ENCODE results near the gene SLC46A1.
A peak's percentile ranks its signal among the peaks of the same experiment; 100 is the strongest.

SLC46A1 gene

DNA sequence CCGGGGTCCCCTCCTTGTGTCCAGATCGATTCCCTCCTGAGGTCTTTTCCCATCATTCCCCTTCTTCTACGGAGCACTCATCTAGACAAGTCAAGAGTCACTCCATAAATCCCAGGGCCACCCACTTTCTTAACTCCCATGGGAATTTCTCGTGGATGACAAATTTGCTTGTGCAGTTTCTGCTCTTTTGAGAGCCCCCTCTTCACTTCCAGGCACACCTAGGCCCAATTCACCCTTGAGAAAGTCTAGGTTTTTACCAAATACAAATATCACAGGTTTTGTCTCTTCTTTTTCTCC, 48.2 kb downstream of the SLC46A1 start:
- peak overlapping the region; percentile 80 to 94 for H3K4me3 ChIP-seq (ENCODE audit: low read depth in 1 of 2, low read length in 1 of 2)
- H3K36me3 ChIP-seq, result peaks cover 57% of the 10 kb centered on the region
- H3K27me3 ChIP-seq, result no peaks in the 10 kb centered on the region
- peaks cover 18 to 20% of the 10 kb centered on the region in 2 experiments for H3K4me1 ChIP-seq (ENCODE audit: control insufficient read depth in 1 of 2, insufficient read depth in 1 of 2, low read depth in 1 of 2, low read length in 1 of 2)
- no peaks in the 10 kb centered on the region for H3K9me3 ChIP-seq
- peak overlapping the region; percentile 88 for H3K27ac ChIP-seq
- TF ChIP-seq, protein P1, sequence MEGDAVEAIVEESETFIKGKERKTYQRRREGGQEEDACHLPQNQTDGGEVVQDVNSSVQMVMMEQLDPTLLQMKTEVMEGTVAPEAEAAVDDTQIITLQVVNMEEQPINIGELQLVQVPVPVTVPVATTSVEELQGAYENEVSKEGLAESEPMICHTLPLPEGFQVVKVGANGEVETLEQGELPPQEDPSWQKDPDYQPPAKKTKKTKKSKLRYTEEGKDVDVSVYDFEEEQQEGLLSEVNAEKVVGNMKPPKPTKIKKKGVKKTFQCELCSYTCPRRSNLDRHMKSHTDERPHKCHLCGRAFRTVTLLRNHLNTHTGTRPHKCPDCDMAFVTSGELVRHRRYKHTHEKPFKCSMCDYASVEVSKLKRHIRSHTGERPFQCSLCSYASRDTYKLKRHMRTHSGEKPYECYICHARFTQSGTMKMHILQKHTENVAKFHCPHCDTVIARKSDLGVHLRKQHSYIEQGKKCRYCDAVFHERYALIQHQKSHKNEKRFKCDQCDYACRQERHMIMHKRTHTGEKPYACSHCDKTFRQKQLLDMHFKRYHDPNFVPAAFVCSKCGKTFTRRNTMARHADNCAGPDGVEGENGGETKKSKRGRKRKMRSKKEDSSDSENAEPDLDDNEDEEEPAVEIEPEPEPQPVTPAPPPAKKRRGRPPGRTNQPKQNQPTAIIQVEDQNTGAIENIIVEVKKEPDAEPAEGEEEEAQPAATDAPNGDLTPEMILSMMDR (IDR thresholded peaks at IDR 0.05), result no peak

DNA sequence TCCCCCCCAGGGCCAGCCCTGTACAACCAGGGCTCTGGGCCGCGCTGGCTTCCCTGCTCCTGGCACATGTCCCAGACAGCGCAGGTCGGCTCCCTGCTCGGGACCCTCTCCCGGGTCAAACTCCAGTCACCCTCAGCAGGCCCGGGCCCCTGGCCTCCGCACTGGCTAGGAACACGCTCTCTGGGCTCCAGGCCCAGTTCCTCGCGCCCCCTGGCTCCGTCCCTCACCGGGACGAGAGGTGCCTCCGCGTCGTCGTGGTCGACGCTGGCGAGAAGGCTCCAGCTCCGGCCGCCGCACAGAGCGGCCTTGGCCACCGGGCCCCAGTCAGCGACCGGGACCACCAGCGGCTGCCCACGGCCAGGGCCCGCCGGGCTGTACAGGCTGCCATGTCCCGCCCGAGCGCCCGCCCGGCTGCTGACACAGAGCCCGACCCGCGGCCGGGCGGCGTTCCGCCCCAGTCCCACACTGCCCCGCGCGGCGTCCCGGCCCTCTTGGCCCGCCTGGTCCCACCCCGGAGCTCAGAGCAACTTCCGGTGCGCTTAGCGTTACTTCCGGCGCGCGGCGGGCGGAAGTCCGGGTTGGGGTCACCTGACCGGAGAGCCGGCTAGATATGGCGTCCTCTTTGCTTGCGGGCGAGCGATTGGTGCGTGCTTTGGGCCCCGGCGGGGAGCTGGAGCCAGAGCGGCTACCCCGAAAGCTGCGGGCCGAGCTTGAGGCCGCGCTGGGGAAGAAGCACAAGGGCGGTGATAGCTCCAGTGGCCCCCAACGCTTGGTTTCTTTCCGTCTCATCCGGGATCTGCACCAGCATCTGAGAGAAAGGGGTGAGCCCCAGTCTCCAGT, 48.7 kb downstream of the SLC46A1 start, which contains the start of gene POLDIP2:
POLDIP2 (minus strand) TSS at position 467 of the 840 bp plus-strand sequence; CDS start at position 388, 79 bp downstream.
- H3K4me1 ChIP-seq (ENCODE audit: control insufficient read depth in 1 of 2, insufficient read depth in 1 of 2, low read depth in 1 of 2, low read length in 1 of 2), result peaks cover 18 to 20% of the 10 kb centered on the region in 2 experiments
- peak within 1 kb of the TSS; percentile 88 for H3K27ac ChIP-seq
- TF ChIP-seq, protein P1 (IDR thresholded peaks at IDR 0.05), result peak; percentile 64
- peak within 1 kb of the TSS; percentile 80 to 94 for H3K4me3 ChIP-seq (ENCODE audit: low read depth in 1 of 2, low read length in 1 of 2)
- no peaks in the 10 kb centered on the region for H3K27me3 ChIP-seq
- H3K36me3 ChIP-seq, result peaks cover 56% of the 10 kb centered on the region
- no peaks in the 10 kb centered on the region for H3K9me3 ChIP-seq

DNA sequence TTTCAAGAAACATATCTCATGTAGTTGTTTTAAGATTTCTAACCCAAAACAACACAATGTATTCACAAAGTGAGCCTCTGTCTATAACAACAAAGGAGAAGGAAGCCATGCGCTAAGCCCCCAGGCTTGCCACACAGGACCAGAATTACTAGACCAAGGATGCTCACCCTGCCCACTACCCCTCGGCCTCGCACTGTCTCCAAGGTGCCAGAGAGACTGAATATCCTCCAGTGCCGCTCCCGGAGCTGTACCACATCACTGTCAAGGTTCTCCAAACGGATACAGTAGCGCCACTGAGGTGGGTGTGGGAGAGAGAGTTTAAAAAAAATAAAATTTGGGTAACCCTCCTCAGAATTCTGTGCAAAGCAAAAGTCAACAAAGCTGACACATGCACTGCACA, 55.7 kb downstream of the SLC46A1 start:
- no peaks in the 10 kb centered on the region for H3K4me1 ChIP-seq (ENCODE audit: control insufficient read depth in 1 of 2, insufficient read depth in 1 of 2, low read depth in 1 of 2, low read length in 1 of 2)
- no peak overlapping the region for H3K4me3 ChIP-seq (ENCODE audit: low read depth in 1 of 2, low read length in 1 of 2)
- no peak overlapping the region for H3K27ac ChIP-seq
- H3K36me3 ChIP-seq, result peaks cover 94% of the 10 kb centered on the region
- TF ChIP-seq, protein P1 (IDR thresholded peaks at IDR 0.05), result no peak
- H3K9me3 ChIP-seq, result no peaks in the 10 kb centered on the region
- no peaks in the 10 kb centered on the region for H3K27me3 ChIP-seq

DNA sequence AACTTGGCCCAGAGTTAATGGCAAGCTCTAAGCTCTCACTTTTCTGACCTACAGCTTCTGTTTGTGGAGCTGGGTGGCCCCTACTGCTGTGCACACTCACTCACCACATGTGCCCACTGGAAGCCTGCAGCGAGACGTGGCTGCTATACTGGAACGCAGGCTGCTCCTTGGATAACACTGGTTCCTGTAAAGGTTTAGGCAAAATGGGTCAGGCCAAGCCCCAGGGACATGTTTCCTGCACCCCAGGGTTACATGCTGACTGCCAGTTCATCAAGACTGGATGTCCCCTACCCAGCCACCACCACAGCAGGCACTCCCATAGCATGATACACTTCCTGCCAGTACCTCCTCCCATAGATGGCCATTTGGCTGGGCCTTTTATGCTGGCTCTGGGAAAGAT, 57.0 kb downstream of the SLC46A1 start:
- peaks cover 99% of the 10 kb centered on the region for H3K36me3 ChIP-seq

DNA sequence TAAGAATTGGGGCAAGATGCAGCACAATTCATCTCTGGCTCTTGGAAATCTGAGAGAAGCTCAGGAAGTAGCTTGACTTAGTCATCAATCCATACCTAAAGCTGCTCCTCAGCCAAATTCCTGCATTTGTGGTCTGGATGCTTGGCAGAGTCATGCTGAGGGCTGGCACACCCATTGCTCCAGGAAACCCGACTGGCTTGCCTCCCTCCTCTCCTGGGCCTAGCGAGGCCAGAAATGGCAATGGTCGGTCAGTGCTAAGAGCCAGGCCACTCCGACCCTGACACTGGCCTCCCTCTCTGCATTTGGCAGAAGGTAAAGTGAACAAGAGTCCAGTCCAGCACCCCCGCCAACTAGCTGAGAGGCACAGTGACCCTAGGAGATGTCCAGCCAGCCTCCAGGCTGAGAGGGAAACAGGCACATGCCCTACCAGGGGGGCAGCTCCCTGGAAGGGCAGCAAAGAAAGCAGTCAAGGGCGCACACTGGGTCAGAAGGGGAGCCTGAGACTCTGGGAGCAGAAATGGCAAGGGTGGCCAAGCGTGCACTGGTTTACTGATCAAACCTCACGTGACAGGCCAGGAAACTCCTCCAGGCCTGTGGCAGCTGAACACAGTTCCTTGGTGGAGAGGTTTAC, 58.6 kb downstream of the SLC46A1 start:
- Histone ChIP-seq H3K27ac (no peak overlapping the region), H3K4me3 (ENCODE audit: low read depth in 1 of 2, low read length in 1 of 2) (no peak overlapping the region), H3K9me3 (no peaks in the 10 kb centered on the region), H3K4me1 (ENCODE audit: control insufficient read depth in 1 of 2, insufficient read depth in 1 of 2, low read depth in 1 of 2, low read length in 1 of 2) (no peaks in the 10 kb centered on the region), H3K27me3 (no peaks in the 10 kb centered on the region), H3K36me3 (peaks cover 99% of the 10 kb centered on the region)
- TF ChIP-seq, protein P1 (IDR thresholded peaks at IDR 0.05), result no peak

More for the DNA sequence above, 57.0 kb downstream of the SLC46A1 start:
- no peak overlapping the region for H3K27ac ChIP-seq
- no peaks in the 10 kb centered on the region for H3K27me3 ChIP-seq
- no peaks in the 10 kb centered on the region for H3K9me3 ChIP-seq
- no peaks in the 10 kb centered on the region for H3K4me1 ChIP-seq (ENCODE audit: control insufficient read depth in 1 of 2, insufficient read depth in 1 of 2, low read depth in 1 of 2, low read length in 1 of 2)
- TF ChIP-seq, protein P1 (IDR thresholded peaks at IDR 0.05), result no peak
- no peak overlapping the region for H3K4me3 ChIP-seq (ENCODE audit: low read depth in 1 of 2, low read length in 1 of 2)
